Daoy (cell line): ENCODE measurements around the gene ARID5B. TPM values are rescaled to one million over a fixed set of nuclear protein-coding genes. Genes with fewer than 3 reads are reported as not detected.

Source experiments
- DNase-seq: peaks from one replicate; pipeline ENCODE4 v3.0.0-alpha.2; 2015; ENCODE audit warnings: low read depth
- total RNA-seq: library from RNA; depleted of rRNA; stranded (reverse); fragments of >200 nt; shearing (Covaris generic); gene quantifications from 2 replicates; pipeline ENCODE4 v1.2.3, GENCODE V29; 2014

Gene ARID5B
- total RNA-seq, 1 experiment from 2014 or later: 4.7 TPM

GRCh38 chr10:62095181-62096122 lies 194.0 kb downstream of the ARID5B start:
- DNase-seq: no peak

GRCh38 chr10:62096256-62096933 lies 194.9 kb downstream of the ARID5B start:
- DNase-seq: no peak

- no peak for DNase-seq
Observed at GRCh38 chr10:62098278-62099121, 197.0 kb downstream of the ARID5B start.

GRCh38 chr10:62099299-62099698 lies 197.8 kb downstream of the ARID5B start:
- DNase-seq: no peak

GRCh38 chr10:62103857-62104256 lies 202.4 kb downstream of the ARID5B start:
- DNase-seq: no peak

- no peak for DNase-seq
Observed at GRCh38 chr10:62106929-62107519, 205.5 kb downstream of the ARID5B start.

GRCh38 chr10:62108759-62109586 lies 207.5 kb downstream of the ARID5B start:
- no peak for DNase-seq

- no peak for DNase-seq
Observed at GRCh38 chr10:62109587-62110293, 208.2 kb downstream of the ARID5B start.

GRCh38 chr10:62112300-62112699 lies 210.8 kb downstream of the ARID5B start:
- no peak for DNase-seq

- DNase-seq: no peak
Observed at GRCh38 chr10:62112963-62113362, 211.5 kb downstream of the ARID5B start.

- no peak for DNase-seq
Observed at GRCh38 chr10:62113680-62114079, 212.2 kb downstream of the ARID5B start.

- no peak for DNase-seq
Observed at GRCh38 chr10:62115321-62115720, 213.8 kb downstream of the ARID5B start.

- no peak for DNase-seq
Observed at GRCh38 chr10:62115842-62116241, 214.3 kb downstream of the ARID5B start.

- no peak for DNase-seq
Observed at GRCh38 chr10:62116896-62117295, 215.4 kb downstream of the ARID5B start.

- no peak for DNase-seq
Observed at GRCh38 chr10:62121187-62121530, 219.7 kb downstream of the ARID5B start.

- no peak for DNase-seq
Observed at GRCh38 chr10:62127975-62128374, 226.5 kb downstream of the ARID5B start.

GRCh38 chr10:62130948-62131347 lies 229.4 kb downstream of the ARID5B start:
- peak; percentile 59 for DNase-seq

GRCh38 chr10:62131724-62132123 lies 230.2 kb downstream of the ARID5B start:
- no peak for DNase-seq

GRCh38 chr10:62133618-62134017 lies 232.1 kb downstream of the ARID5B start:
- no peak for DNase-seq

GRCh38 chr10:62136931-62137330 lies 235.4 kb downstream of the ARID5B start:
- DNase-seq: no peak
